H9 (cell line): ENCODE measurements around the gene UNC80. TPM values are rescaled to one million over a fixed set of nuclear protein-coding genes. Genes with fewer than 3 reads are reported as not detected.

ENCODE experiments used
- DNase-seq: peaks from one replicate; pipeline ENCODE4 v3.0.0-alpha.2; 2017
- H2AFZ ChIP-seq: one replicate; pipeline ENCODE4 v1.6.1; 2013; ENCODE audit warnings: mild to moderate bottlenecking, low read length, control low read depth, moderate library complexity
- H2AK5ac ChIP-seq: 2 replicates; pipeline ENCODE4 v1.6.1; 2013; ENCODE audit warnings: low read length, control low read depth, mixed read lengths; ENCODE audit not compliant: insufficient read length
- H2BK120ac ChIP-seq: one replicate; pipeline ENCODE4 v1.6.1; 2013; ENCODE audit warnings: low read depth, mild to moderate bottlenecking, low read length, control low read depth, inconsistent platforms; ENCODE audit not compliant: poor library complexity, severe bottlenecking
- H2BK12ac ChIP-seq: 2 replicates; pipeline ENCODE4 v1.6.1; 2013; ENCODE audit warnings: low read length, control low read depth, mixed read lengths, low read depth; ENCODE audit not compliant: insufficient read length
- H2BK15ac ChIP-seq: 2 replicates; pipeline ENCODE4 v1.6.1; 2013; ENCODE audit warnings: low read depth, low read length, control low read depth
- H2BK20ac ChIP-seq: one replicate; pipeline ENCODE4 v1.6.1; 2013; ENCODE audit warnings: low read depth, mild to moderate bottlenecking, low read length, control low read depth, inconsistent platforms; ENCODE audit not compliant: poor library complexity, severe bottlenecking
- H2BK5ac ChIP-seq: 2 replicates; pipeline ENCODE4 v1.6.1; 2013; ENCODE audit warnings: low read length, control low read depth, mixed read lengths; ENCODE audit not compliant: insufficient read length
- H3K14ac ChIP-seq: 2 replicates; pipeline ENCODE4 v1.6.1; 2013; ENCODE audit warnings: low read length, control low read depth; ENCODE audit not compliant: insufficient read depth
- H3K18ac ChIP-seq: 2 replicates; pipeline ENCODE4 v1.6.1; 2013; ENCODE audit warnings: low read depth, mild to moderate bottlenecking, mixed read lengths, low read length, control low read depth; ENCODE audit not compliant: insufficient read length
- H3K23ac ChIP-seq: 2 replicates; pipeline ENCODE4 v1.6.1; 2013; ENCODE audit warnings: low read length, control low read depth, mixed read lengths, low read depth; ENCODE audit not compliant: insufficient read length
- H3K23me2 ChIP-seq: 2 replicates; pipeline ENCODE4 v1.6.1; 2013; ENCODE audit warnings: low read depth, mild to moderate bottlenecking, mixed read lengths, low read length, control low read depth; ENCODE audit not compliant: insufficient read length, poor library complexity, severe bottlenecking
- H3K27ac ChIP-seq: 2 replicates; pipeline ENCODE4 v1.5.1; 2013; ENCODE audit warnings: low read length, control low read depth, mixed read lengths, low read depth; ENCODE audit not compliant: insufficient read length
- H3K27me3 ChIP-seq: 2 replicates; pipeline ENCODE4 v1.6.1; 2013; ENCODE audit warnings: low read length, control low read depth, inconsistent platforms; ENCODE audit not compliant: insufficient read depth
- H3K4ac ChIP-seq: 2 replicates; pipeline ENCODE4 v1.6.1; 2013; ENCODE audit warnings: low read depth, mild to moderate bottlenecking, control low read depth, inconsistent platforms, low read length, moderate library complexity
- H3K4me1 ChIP-seq: 2 replicates; pipeline ENCODE4 v1.6.1; 2013; ENCODE audit warnings: low read length, control low read depth, inconsistent platforms; ENCODE audit not compliant: insufficient read depth
- H3K4me2 ChIP-seq: 2 replicates; pipeline ENCODE4 v1.6.1; 2013; ENCODE audit warnings: low read length, control low read depth, mixed read lengths; ENCODE audit not compliant: insufficient read length, insufficient read depth
- H3K56ac ChIP-seq: 2 replicates; pipeline ENCODE4 v1.6.1; 2013; ENCODE audit warnings: low read depth, mild to moderate bottlenecking, mixed read lengths, low read length, control low read depth; ENCODE audit not compliant: insufficient read length
- H3K79me1 ChIP-seq: 2 replicates; pipeline ENCODE4 v1.6.1; 2013; ENCODE audit warnings: low read depth, mild to moderate bottlenecking, moderate library complexity, low read length, control low read depth, inconsistent platforms; ENCODE audit not compliant: insufficient read depth, poor library complexity, severe bottlenecking
- H3K79me2 ChIP-seq: 2 replicates; pipeline ENCODE4 v1.6.1; 2013; ENCODE audit warnings: low read length, control low read depth, inconsistent platforms; ENCODE audit not compliant: insufficient read depth
- H3K9ac ChIP-seq: 2 replicates; pipeline ENCODE4 v1.6.1; 2013; ENCODE audit warnings: low read length, control low read depth, mixed read lengths; ENCODE audit not compliant: insufficient read length; ENCODE audit errors: extremely low read depth
- H3K9me3 ChIP-seq: one replicate; pipeline ENCODE4 v1.6.1; 2013; ENCODE audit warnings: low read depth, low read length, inconsistent platforms; ENCODE audit not compliant: control insufficient read depth
- H3T11ph ChIP-seq: one replicate; pipeline ENCODE4 v1.6.1; 2013; ENCODE audit warnings: mild to moderate bottlenecking, low read length, control low read depth, inconsistent platforms
- H4K20me1 ChIP-seq: one replicate; pipeline ENCODE4 v1.6.1; 2013; ENCODE audit not compliant: control insufficient read depth, insufficient read length, insufficient read depth
- H4K5ac ChIP-seq: 2 replicates; pipeline ENCODE4 v1.6.1; 2013; ENCODE audit warnings: low read depth, mild to moderate bottlenecking, mixed read lengths, low read length, control low read depth; ENCODE audit not compliant: insufficient read length
- H4K8ac ChIP-seq: replicated peaks from 2 replicates; pipeline ENCODE4 v1.6.1; 2013; ENCODE audit warnings: low read length, control low read depth, mixed read lengths, low read depth; ENCODE audit not compliant: insufficient read length
- H4K91ac ChIP-seq: 2 replicates; pipeline ENCODE4 v1.6.1; 2013; ENCODE audit warnings: low read depth, mild to moderate bottlenecking, moderate library complexity, mixed read lengths, low read length, control low read depth; ENCODE audit not compliant: insufficient read length
- H3K27ac Mint-ChIP-seq, 3 experiments: 2 replicates in 2 of 3; 3 replicates in 1 of 3; pipeline ENCODE4 v1.8.0; 2020 to 2021; ENCODE audit warnings: mixed read lengths in 3 of 3, mild to moderate bottlenecking in 1 of 3, moderate library complexity in 1 of 3
- H3K27me3 Mint-ChIP-seq: 2 replicates; pipeline ENCODE4 v1.8.0; 2021; ENCODE audit warnings: low read depth, mild to moderate bottlenecking, moderate library complexity, mixed read lengths
- H3K36me3 Mint-ChIP-seq, 3 experiments: 2 replicates in 2 of 3; 3 replicates in 1 of 3; pipeline ENCODE4 v1.8.0; 2020 to 2021; ENCODE audit warnings: low read depth in 3 of 3, mixed read lengths in 3 of 3; ENCODE audit not compliant: insufficient read depth in 1 of 3
- H3K4me1 Mint-ChIP-seq, 2 experiments: 2 replicates each; pipeline ENCODE4 v1.8.0; 2020; ENCODE audit warnings: mixed read lengths in 2 of 2
- H3K4me3 Mint-ChIP-seq, 2 experiments: 2 replicates in 1 of 2; 3 replicates in 1 of 2; pipeline ENCODE4 v1.8.0; 2020 to 2021; ENCODE audit warnings: mild to moderate bottlenecking in 2 of 2, mixed read lengths in 2 of 2, moderate library complexity in 1 of 2
- H3K9me3 Mint-ChIP-seq, 2 experiments: 2 replicates in 1 of 2; 3 replicates in 1 of 2; pipeline ENCODE4 v1.8.0; 2020; ENCODE audit warnings: mild to moderate bottlenecking in 2 of 2, mixed read lengths in 2 of 2, moderate library complexity in 1 of 2
- WGBS: extraction: QIAGEN DNeasy Blood & Tissue Kit; methylation state at CpG from one replicate; pipeline ENCODE4 v1.1.7; 2013; ENCODE audit warnings: missing lambda C conversion rate, low lambda C conversion rate, mixed read lengths; ENCODE audit not compliant: insufficient read length; ENCODE audit errors: extremely low coverage; 5-methylcytosine and 5-hydroxymethylcytosine counted together
- total RNA-seq: library from RNA; stranded (reverse); gene quantifications from 2 replicates; pipeline ENCODE4 v1.2.1, GENCODE V29; 2021
- TF ChIP-seq, protein P1 (sequence below): fragments of 200-600 bp; sonication (generic); conservative IDR thresholded peaks from 3 replicates; pipeline ENCODE4 v1.8.0; 2021; ENCODE audit warnings: antibody characterized with exemption, mild to moderate bottlenecking

The UNC80 gene
- total RNA-seq, 1 experiment from 2014 or later = 0.52 TPM

GRCh38 chr2:209998596-209998995 is 227.0 kb downstream of the UNC80 start:
- Histone ChIP-seq H2AFZ (no peak overlapping the region), H3K23me2 (peaks cover 9% of the 10 kb centered on the region), H2BK5ac (no peak overlapping the region), H2BK12ac (no peak overlapping the region), H2BK120ac (no peak overlapping the region), H3K27ac (no peak overlapping the region), H3K9ac (no peak overlapping the region), H3K4me2 (no peak overlapping the region), H3K23ac (no peak overlapping the region), H4K20me1 (no peaks in the 10 kb centered on the region), H3K4ac (no peak overlapping the region), H3T11ph (no peak overlapping the region), H3K18ac (no peak overlapping the region), H3K79me1 (no peaks in the 10 kb centered on the region), H3K14ac (no peak overlapping the region), H3K56ac (no peak overlapping the region), H2BK20ac (no peak overlapping the region), H4K8ac (no peak overlapping the region), H4K91ac (no peak overlapping the region), H2AK5ac (no peak overlapping the region), H4K5ac (no peak overlapping the region), H3K4me1 (no peaks in the 10 kb centered on the region), H3K79me2 (peaks cover 8% of the 10 kb centered on the region; the same call in 1 of the 2 replicates), H3K9me3 (no peaks in the 10 kb centered on the region), H3K27me3 (no peaks in the 10 kb centered on the region), H2BK15ac (no peak overlapping the region)
- no peak for DNase-seq
- WGBS = no CpG with 5 or more reads among the region's 1 CpG
- Mint-ChIP-seq H3K36me3 (no peaks in the 10 kb centered on the region; a peak in 1 of 7 replicates), H3K27me3 (peaks cover 6% of the 10 kb centered on the region), H3K27ac (no peak overlapping the region; a peak in 1 of 7 replicates), H3K4me3 (no peak overlapping the region), H3K9me3 (no peaks in the 10 kb centered on the region), H3K4me1 (peaks cover 13 to 14% of the 10 kb centered on the region in 2 experiments)
- TF ChIP-seq, protein P1, sequence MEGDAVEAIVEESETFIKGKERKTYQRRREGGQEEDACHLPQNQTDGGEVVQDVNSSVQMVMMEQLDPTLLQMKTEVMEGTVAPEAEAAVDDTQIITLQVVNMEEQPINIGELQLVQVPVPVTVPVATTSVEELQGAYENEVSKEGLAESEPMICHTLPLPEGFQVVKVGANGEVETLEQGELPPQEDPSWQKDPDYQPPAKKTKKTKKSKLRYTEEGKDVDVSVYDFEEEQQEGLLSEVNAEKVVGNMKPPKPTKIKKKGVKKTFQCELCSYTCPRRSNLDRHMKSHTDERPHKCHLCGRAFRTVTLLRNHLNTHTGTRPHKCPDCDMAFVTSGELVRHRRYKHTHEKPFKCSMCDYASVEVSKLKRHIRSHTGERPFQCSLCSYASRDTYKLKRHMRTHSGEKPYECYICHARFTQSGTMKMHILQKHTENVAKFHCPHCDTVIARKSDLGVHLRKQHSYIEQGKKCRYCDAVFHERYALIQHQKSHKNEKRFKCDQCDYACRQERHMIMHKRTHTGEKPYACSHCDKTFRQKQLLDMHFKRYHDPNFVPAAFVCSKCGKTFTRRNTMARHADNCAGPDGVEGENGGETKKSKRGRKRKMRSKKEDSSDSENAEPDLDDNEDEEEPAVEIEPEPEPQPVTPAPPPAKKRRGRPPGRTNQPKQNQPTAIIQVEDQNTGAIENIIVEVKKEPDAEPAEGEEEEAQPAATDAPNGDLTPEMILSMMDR = no peak
